HepG2 (cell line): Measurements from ENCODE around the gene NTN5. TPM values are rescaled to one million over a fixed set of nuclear protein-coding genes. Genes with fewer than 3 reads are reported as not detected.

Experiments used
- CEBPB ChIP-seq: IDR thresholded peaks from 2 replicates; pipeline ENCODE4 v1.6.1; 2011; ENCODE audit warnings: low read depth, low read length, improper control_type of control experiment, borderline replicate concordance
- FOXP1 ChIP-seq, 2 experiments: fragments of 450-650 bp in 1 of 2; IDR thresholded peaks; 2 replicates each; pipeline ENCODE4 v1.6.1; 2017 to 2018; ENCODE audit warnings: antibody characterized with exemption in 1 of 2
- HOMEZ ChIP-seq: IDR thresholded peaks from 2 replicates; pipeline ENCODE4 v1.6.1; 2016; ENCODE audit warnings: low read depth
- KAT8 ChIP-seq: IDR thresholded peaks from 2 replicates; pipeline ENCODE4 v1.6.1; 2016; ENCODE audit warnings: missing genetic modification reagents, missing compliant biosample characterization
- KLF11 ChIP-seq: IDR thresholded peaks from 2 replicates; pipeline ENCODE4 v1.6.1; 2016; ENCODE audit warnings: missing compliant biosample characterization
- KLF12 ChIP-seq: sonication (generic); formaldehyde crosslinking; IDR thresholded peaks from 2 replicates; pipeline ENCODE4 v1.4.0; 2020; ENCODE audit warnings: missing genetic modification reagents, borderline replicate concordance
- MLLT10 ChIP-seq: sonication (generic); formaldehyde crosslinking; IDR thresholded peaks from 2 replicates; pipeline ENCODE4 v1.4.0; 2020; ENCODE audit warnings: missing genetic modification reagents
- REXO4 ChIP-seq: sonication (generic); formaldehyde crosslinking; IDR thresholded peaks from 2 replicates; pipeline ENCODE4 v1.8.0; 2022; ENCODE audit warnings: missing genetic modification reagents, mild to moderate bottlenecking, borderline replicate concordance
- ZNF160 ChIP-seq: sonication (generic); formaldehyde crosslinking; IDR thresholded peaks from 2 replicates; pipeline ENCODE4 v1.8.0; 2022; ENCODE audit warnings: mild to moderate bottlenecking, inconsistent platforms, missing genetic modification reagents
- ZNF264 ChIP-seq: sonication (generic); formaldehyde crosslinking; IDR thresholded peaks from 2 replicates; pipeline ENCODE4 v1.4.0; 2020; ENCODE audit warnings: missing genetic modification reagents
- ZNF292 ChIP-seq: sonication (generic); formaldehyde crosslinking; IDR thresholded peaks from 2 replicates; pipeline ENCODE4 v1.8.1; 2022; ENCODE audit warnings: mild to moderate bottlenecking, low read depth, missing genetic modification reagents, borderline replicate concordance
- ZNF329 ChIP-seq: sonication (generic); formaldehyde crosslinking; IDR thresholded peaks from 2 replicates; pipeline ENCODE4 v1.9.0; 2021; ENCODE audit warnings: low read depth, mild to moderate bottlenecking, missing genetic modification reagents
- ZNF547 ChIP-seq: sonication (generic); formaldehyde crosslinking; IDR thresholded peaks from 2 replicates; pipeline ENCODE4 v1.5.1; 2020; ENCODE audit warnings: mild to moderate bottlenecking, missing genetic modification reagents
- polyA plus RNA-seq, 8 experiments: library from polyadenylated mRNA; depleted of rRNA in 3 of 8; stranded (reverse) in 7 of 8; unstranded in 1 of 8; fragments of >200 nt; fragmentation: Illumina TruSeq in 4 of 8; extraction: Trizol in 4 of 8; gene quantifications; 2 replicates each; pipeline versions ENCODE4 v1.2.1 to v1.2.3, GENCODE V29; 2011 to 2016; ENCODE audit warnings: low read depth in 4 of 8, missing spikeins in 1 of 8, mixed read lengths in 1 of 8; ENCODE audit not compliant: insufficient read depth in 1 of 8
- total RNA-seq, 5 experiments: library from RNA; depleted of rRNA; stranded (reverse); fragments of >200 nt; fragmentation: Illumina TruSeq; extraction: Trizol; gene quantifications; 2 replicates each; pipeline ENCODE4 v1.2.3, GENCODE V29; 2016; ENCODE audit warnings: low read depth in 1 of 5
- TF ChIP-seq, protein P1 (sequence below): sonication (generic); formaldehyde crosslinking; IDR thresholded peaks from 2 replicates; pipeline ENCODE4 v1.9.0; 2022; ENCODE audit warnings: low read depth, missing genetic modification reagents
- TF ChIP-seq, protein P2 (sequence below): IDR thresholded peaks from 2 replicates; pipeline ENCODE4 v1.6.1; 2018; ENCODE audit warnings: missing genetic modification reagents
- TF ChIP-seq, protein P3 (sequence below): IDR thresholded peaks from 2 replicates; pipeline ENCODE4 v1.6.1; 2016; ENCODE audit warnings: mild to moderate bottlenecking
- TF ChIP-seq, protein P4 (sequence below): sonication (generic); formaldehyde crosslinking; IDR thresholded peaks from 2 replicates; pipeline ENCODE4 v1.4.0; 2020; ENCODE audit warnings: mild to moderate bottlenecking, missing genetic modification reagents, borderline replicate concordance
- TF ChIP-seq, protein P5 (sequence below): sonication (generic); formaldehyde crosslinking; IDR thresholded peaks from 2 replicates; pipeline ENCODE4 v1.8.0; 2022; ENCODE audit warnings: missing genetic modification reagents, mild to moderate bottlenecking, moderate library complexity, borderline replicate concordance

Gene NTN5
- total and polyA plus RNA-seq, 2 of the 13 experiments (the other 11 are each of a cell fraction or from before 2014, with no cell fraction given) = 0.05 TPM; not detected in 1

DNA sequence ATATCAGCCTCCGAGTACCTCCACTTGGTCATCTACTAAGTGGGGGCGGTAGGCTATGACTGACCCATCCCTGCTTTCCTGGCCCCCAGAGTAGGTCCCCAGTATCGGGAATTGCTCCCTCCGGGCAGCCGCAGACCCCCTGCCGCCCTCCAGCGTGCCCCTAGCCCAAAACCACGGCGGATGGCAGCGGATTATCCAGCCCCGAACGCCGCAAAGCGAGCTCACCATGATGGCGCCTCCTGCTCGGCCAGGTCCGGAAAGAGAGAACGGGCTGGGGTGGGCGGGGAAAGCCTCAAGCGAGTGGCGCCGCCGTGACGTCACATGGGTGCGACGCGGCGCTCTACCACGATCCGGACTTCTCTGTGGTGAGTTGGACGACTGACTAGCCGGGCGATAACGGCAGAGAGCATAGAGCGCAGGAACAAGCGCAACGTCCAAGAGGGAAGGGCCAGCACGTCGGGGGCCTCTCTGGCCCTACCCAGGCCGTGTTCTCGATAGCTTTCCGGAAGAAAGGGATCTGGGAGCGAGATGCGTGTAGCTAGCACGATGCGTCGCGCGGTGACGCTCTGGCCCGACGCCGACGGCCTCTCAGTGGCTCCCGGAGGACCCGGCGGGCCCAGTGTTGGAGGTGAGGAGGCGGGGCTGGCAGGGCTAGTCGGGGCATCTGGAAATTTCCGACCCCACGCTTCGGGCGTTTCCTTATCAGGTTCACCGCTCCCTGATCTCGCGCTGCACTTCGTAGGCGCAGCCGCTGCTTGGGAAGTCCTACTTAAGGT lies 53.7 kb downstream of the NTN5 start, which contains the start of the genes RPL18 and SPHK2 (continued):
- TF ChIP-seq KLF12 (peak; percentile 16; the same call in 1 of the 2 replicates), ZNF292 (CRISPR knock-in tag) (0 out of 2 replicates have a peak, but pooled peaks have one; percentile 31), MLLT10 (CRISPR knock-in tag) (no peak), HOMEZ (CRISPR knock-in tag) (0 out of 2 replicates have a peak, but pooled peaks have one; percentile 54), ZNF547 (CRISPR knock-in tag) (peak; percentile 88; the same call in 1 of the 2 replicates), ZNF329 (CRISPR knock-in tag) (peak; percentile 63), KAT8 (peak; percentile 99), KLF11 (CRISPR knock-in tag) (0 out of 2 replicates have a peak, but pooled peaks have one; percentile 51), FOXP1 (IDR thresholded peaks at IDR 0.05) (no peak), FOXP1 (CRISPR knock-in tag; IDR thresholded peaks at IDR 0.05) (peak; percentile 50), ZNF160 (CRISPR knock-in tag) (0 out of 2 replicates have a peak, but pooled peaks have one; percentile 45), REXO4 (CRISPR knock-in tag) (no peak), ZNF264 (CRISPR knock-in tag) (peak; percentile 6; the same call in 1 of the 2 replicates), CEBPB (no peak)
- TF ChIP-seq, protein P1, sequence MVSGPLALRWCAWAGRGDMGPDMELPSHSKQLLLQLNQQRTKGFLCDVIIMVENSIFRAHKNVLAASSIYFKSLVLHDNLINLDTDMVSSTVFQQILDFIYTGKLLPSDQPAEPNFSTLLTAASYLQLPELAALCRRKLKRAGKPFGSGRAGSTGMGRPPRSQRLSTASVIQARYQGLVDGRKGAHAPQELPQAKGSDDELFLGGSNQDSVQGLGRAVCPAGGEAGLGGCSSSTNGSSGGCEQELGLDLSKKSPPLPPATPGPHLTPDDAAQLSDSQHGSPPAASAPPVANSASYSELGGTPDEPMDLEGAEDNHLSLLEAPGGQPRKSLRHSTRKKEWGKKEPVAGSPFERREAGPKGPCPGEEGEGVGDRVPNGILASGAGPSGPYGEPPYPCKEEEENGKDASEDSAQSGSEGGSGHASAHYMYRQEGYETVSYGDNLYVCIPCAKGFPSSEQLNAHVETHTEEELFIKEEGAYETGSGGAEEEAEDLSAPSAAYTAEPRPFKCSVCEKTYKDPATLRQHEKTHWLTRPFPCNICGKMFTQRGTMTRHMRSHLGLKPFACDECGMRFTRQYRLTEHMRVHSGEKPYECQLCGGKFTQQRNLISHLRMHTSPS (CRISPR knock-in tag) = no peak
- TF ChIP-seq, protein P2, sequence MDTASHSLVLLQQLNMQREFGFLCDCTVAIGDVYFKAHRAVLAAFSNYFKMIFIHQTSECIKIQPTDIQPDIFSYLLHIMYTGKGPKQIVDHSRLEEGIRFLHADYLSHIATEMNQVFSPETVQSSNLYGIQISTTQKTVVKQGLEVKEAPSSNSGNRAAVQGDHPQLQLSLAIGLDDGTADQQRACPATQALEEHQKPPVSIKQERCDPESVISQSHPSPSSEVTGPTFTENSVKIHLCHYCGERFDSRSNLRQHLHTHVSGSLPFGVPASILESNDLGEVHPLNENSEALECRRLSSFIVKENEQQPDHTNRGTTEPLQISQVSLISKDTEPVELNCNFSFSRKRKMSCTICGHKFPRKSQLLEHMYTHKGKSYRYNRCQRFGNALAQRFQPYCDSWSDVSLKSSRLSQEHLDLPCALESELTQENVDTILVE (CRISPR knock-in tag) = peak; percentile 99
- TF ChIP-seq, protein P3, sequence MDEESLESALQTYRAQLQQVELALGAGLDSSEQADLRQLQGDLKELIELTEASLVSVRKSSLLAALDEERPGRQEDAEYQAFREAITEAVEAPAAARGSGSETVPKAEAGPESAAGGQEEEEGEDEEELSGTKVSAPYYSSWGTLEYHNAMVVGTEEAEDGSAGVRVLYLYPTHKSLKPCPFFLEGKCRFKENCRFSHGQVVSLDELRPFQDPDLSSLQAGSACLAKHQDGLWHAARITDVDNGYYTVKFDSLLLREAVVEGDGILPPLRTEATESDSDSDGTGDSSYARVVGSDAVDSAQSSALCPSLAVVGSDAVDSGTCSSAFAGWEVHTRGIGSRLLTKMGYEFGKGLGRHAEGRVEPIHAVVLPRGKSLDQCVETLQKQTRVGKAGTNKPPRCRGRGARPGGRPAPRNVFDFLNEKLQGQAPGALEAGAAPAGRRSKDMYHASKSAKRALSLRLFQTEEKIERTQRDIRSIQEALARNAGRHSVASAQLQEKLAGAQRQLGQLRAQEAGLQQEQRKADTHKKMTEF (CRISPR knock-in tag) = peak; percentile 99
- TF ChIP-seq, protein P4, sequence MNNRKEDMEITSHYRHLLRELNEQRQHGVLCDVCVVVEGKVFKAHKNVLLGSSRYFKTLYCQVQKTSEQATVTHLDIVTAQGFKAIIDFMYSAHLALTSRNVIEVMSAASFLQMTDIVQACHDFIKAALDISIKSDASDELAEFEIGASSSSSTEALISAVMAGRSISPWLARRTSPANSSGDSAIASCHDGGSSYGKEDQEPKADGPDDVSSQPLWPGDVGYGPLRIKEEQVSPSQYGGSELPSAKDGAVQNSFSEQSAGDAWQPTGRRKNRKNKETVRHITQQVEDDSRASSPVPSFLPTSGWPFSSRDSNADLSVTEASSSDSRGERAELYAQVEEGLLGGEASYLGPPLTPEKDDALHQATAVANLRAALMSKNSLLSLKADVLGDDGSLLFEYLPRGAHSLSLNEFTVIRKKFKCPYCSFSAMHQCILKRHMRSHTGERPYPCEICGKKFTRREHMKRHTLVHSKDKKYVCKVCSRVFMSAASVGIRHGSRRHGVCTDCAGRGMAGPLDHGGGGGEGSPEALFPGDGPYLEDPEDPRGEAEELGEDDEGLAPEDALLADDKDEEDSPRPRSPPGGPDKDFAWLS (CRISPR knock-in tag) = 0 out of 2 replicates have a peak, but pooled peaks have one; percentile 6
- TF ChIP-seq, protein P5, sequence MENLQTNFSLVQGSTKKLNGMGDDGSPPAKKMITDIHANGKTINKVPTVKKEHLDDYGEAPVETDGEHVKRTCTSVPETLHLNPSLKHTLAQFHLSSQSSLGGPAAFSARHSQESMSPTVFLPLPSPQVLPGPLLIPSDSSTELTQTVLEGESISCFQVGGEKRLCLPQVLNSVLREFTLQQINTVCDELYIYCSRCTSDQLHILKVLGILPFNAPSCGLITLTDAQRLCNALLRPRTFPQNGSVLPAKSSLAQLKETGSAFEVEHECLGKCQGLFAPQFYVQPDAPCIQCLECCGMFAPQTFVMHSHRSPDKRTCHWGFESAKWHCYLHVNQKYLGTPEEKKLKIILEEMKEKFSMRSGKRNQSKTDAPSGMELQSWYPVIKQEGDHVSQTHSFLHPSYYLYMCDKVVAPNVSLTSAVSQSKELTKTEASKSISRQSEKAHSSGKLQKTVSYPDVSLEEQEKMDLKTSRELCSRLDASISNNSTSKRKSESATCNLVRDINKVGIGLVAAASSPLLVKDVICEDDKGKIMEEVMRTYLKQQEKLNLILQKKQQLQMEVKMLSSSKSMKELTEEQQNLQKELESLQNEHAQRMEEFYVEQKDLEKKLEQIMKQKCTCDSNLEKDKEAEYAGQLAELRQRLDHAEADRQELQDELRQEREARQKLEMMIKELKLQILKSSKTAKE = 0 out of 2 replicates have a peak, but pooled peaks have one; percentile 53
